Lower leg skin (tissue), 4 donors: ENCODE data around the gene HDAC9. TPM values are rescaled to one million over a fixed set of nuclear protein-coding genes. Genes with fewer than 3 reads are reported as not detected.

Experiments
- DNase-seq, 2 donors: peaks; one replicate each; pipeline ENCODE4 v3.0.0-alpha.2; 2019; ENCODE audit warnings: low spot score in 2 of 2
- H3K4me3 ChIP-seq: fragments of 200-600 bp; sonication (generic); 2 replicates; pipeline ENCODE4 v1.5.1; 2017; ENCODE audit warnings: mild to moderate bottlenecking, low read depth; ENCODE audit not compliant: poor library complexity, severe bottlenecking
- CTCF ChIP-seq, 3 donors: fragments of 450-650 bp; IDR thresholded peaks; one replicate each; pipeline ENCODE4 v1.5.1; 2016; ENCODE audit warnings: antibody characterized with exemption in 3 of 3, mild to moderate bottlenecking in 3 of 3, moderate library complexity in 2 of 3
- POLR2A ChIP-seq, 2 donors: fragments of 450-650 bp; IDR thresholded peaks; one replicate each; pipeline ENCODE4 v1.6.1; 2016 to 2017; ENCODE audit warnings: antibody characterized with exemption in 2 of 2, mild to moderate bottlenecking in 1 of 2, moderate library complexity in 1 of 2
- WGBS, 2 donors: methylation state at CpG; one replicate each; pipeline ENCODE4 v1.1.5; 2018; 5-methylcytosine and 5-hydroxymethylcytosine counted together
- intact Hi-C: fragments of 100-400 bp; cut with DNase I; formaldehyde crosslinking; loops from one replicate; pipeline ENCODE4 v1.15.0; 2023; ENCODE audit warnings: low total_unique reads
- total RNA-seq, 4 donors: library from RNA; depleted of rRNA; stranded (reverse); fragments of >200 nt; gene quantifications; one replicate each; pipeline ENCODE4 v1.1.0, GENCODE V29; 2016

The HDAC9 gene
- total RNA-seq, 4 donors from 2014 or later: 3.1 to 5.5 (median 4.7) TPM

- TF ChIP-seq CTCF (IDR thresholded peaks at IDR 0.05): no peak
- no peak for TF ChIP-seq POLR2A (IDR thresholded peaks at IDR 0.05)
- DNase-seq: no peak
- WGBS, 2 donors: 77% methylated on average over 3 of the region's 3 CpGs
- intact Hi-C loops: no loop called here
- H3K4me3 ChIP-seq: no peak overlapping the region
Observed at GRCh38 chr7:18558503-18558902, 63.0 kb downstream of the HDAC9 start.

DNA sequence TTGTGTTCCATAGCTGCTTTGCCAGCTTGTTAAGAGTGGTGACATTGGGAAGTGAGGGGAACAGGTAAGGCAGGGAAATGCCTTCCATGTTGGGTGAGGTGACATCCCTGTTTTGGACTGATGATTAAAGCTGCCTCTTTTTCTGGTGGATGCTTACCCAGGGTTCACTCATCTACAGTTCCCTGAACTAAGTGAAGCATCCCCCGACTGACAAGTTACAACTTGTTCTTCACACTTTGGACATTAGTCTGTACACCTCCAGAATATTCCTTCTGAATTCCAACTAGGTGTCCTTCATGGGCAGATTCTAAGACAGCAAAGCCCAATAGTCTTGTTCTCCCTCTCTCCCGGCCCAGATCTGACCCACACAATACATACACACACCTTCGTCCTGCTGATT, 63.4 kb downstream of the HDAC9 start:
- no peak for TF ChIP-seq POLR2A (IDR thresholded peaks at IDR 0.05)

DNA sequence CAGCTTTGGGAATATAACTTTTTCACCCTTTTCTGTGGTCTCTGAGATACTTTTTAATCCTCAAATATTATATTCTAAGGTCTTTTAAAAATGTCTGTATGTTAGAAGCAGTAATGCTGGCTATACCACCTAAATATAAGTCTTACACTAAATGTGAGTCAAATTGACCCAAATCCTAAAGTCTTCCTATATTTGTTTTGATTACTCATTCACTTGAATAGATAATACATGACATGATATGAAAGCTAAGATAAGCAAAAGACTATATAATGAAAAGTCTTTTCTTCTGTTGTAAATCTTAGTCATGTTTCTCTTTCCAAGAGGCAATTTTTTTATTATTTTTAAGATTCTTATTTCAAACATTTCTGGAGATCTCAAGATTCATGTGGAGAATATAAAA, 64.2 kb downstream of the HDAC9 start:
- intact Hi-C loops: no loop called here
- no peak for DNase-seq
- TF ChIP-seq CTCF (IDR thresholded peaks at IDR 0.05) (no peak), POLR2A (IDR thresholded peaks at IDR 0.05) (no peak)
- H3K4me3 ChIP-seq: no peak overlapping the region

More for the DNA sequence above, 63.4 kb downstream of the HDAC9 start:
- DNase-seq: no peak
- intact Hi-C loops: no loop called here
- WGBS, 2 donors: 90 to 95% methylated on average over 3 of the region's 3 CpGs
- H3K4me3 ChIP-seq: no peak overlapping the region

GRCh38 chr7:18564779-18565178, 69.2 kb downstream of the HDAC9 start:
- intact Hi-C loops: no loop called here
- 87 to 97% methylated on average over 5 of the region's 5 CpGs for WGBS, 2 donors
- DNase-seq: no peak
- no peak for TF ChIP-seq CTCF (IDR thresholded peaks at IDR 0.05)
- no peak for TF ChIP-seq POLR2A (IDR thresholded peaks at IDR 0.05)
- H3K4me3 ChIP-seq: no peak overlapping the region

DNA sequence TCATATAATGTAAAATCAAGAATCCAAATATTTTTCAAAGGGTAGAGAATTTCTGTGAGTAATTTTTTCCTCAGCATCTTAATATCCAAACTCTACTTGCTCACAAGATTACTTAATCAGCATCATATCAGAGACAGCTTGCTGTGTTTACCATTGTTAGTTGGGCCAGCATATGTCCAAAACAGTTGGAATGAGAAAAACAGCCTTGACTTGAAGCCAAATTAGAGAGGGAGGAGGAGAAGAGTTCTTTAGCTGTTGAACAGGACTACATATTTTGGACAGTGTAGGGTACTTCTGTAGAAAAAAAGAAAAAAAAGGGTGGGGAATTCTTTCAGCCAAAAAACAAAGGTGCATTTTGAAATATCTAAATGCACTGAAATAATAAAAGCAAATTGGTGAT, 69.8 kb downstream of the HDAC9 start:
- intact Hi-C loops: no loop called here
- H3K4me3 ChIP-seq: no peak overlapping the region
- TF ChIP-seq CTCF (IDR thresholded peaks at IDR 0.05) (no peak), POLR2A (IDR thresholded peaks at IDR 0.05) (no peak)
- DNase-seq: no peak

GRCh38 chr7:18566205-18566604, 70.7 kb downstream of the HDAC9 start:
- no peak overlapping the region for H3K4me3 ChIP-seq
- DNase-seq: no peak
- intact Hi-C loops: no loop called here
- WGBS, 2 donors: 93 to 94% methylated on average over 1 of the region's 1 CpG
- TF ChIP-seq POLR2A (IDR thresholded peaks at IDR 0.05): no peak
- no peak for TF ChIP-seq CTCF (IDR thresholded peaks at IDR 0.05)
